ENCODE results near the gene RCBTB2.

DNA sequence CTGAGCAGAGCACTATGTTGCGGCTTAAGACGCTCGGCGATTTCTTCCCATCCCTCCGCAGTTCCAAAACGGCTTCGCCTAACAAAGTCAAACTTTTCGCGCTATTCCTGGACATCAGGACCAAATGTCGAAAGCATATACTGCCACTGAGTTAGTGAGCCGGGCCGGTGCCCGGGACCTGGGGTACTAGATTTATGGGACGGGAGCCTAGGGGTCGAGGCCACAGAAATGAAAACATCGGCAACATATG is 699 bp downstream of the RCBTB2 start:
- TF ChIP-seq, protein P1, sequence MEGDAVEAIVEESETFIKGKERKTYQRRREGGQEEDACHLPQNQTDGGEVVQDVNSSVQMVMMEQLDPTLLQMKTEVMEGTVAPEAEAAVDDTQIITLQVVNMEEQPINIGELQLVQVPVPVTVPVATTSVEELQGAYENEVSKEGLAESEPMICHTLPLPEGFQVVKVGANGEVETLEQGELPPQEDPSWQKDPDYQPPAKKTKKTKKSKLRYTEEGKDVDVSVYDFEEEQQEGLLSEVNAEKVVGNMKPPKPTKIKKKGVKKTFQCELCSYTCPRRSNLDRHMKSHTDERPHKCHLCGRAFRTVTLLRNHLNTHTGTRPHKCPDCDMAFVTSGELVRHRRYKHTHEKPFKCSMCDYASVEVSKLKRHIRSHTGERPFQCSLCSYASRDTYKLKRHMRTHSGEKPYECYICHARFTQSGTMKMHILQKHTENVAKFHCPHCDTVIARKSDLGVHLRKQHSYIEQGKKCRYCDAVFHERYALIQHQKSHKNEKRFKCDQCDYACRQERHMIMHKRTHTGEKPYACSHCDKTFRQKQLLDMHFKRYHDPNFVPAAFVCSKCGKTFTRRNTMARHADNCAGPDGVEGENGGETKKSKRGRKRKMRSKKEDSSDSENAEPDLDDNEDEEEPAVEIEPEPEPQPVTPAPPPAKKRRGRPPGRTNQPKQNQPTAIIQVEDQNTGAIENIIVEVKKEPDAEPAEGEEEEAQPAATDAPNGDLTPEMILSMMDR (conservative IDR thresholded peaks at IDR 0.05), result no peak
- no peak for TF ChIP-seq ZFX (IDR thresholded peaks at IDR 0.05)
